ENCODE measurements around the gene SPIB. TPM values are rescaled to one million over a fixed set of nuclear protein-coding genes. Genes with fewer than 3 reads are reported as not detected.
A peak's percentile ranks its signal among the peaks of the same experiment; 100 is the strongest.

Gene SPIB
- total RNA-seq, 2 donors from 2014 or later, result 0.11 to 2.6 TPM

- peak overlapping the region; percentile 74 for H3K4me3 Mint-ChIP-seq
- no peak overlapping the region for H3K27ac ChIP-seq (ENCODE audit: low read depth, low read length)
- no peak for TF ChIP-seq CTCF (conservative IDR thresholded peaks at IDR 0.05)
- H3K36me3 ChIP-seq (ENCODE audit: control insufficient read depth, insufficient read depth, low read length), result no peaks in the 10 kb centered on the region
- H3K9me3 ChIP-seq (ENCODE audit: control insufficient read depth, low read length), result no peaks in the 10 kb centered on the region
- no peaks in the 10 kb centered on the region for H3K27me3 ChIP-seq (ENCODE audit: control insufficient read depth, insufficient read depth, low read length, poor library complexity, severe bottlenecking)
- peaks cover 8% of the 10 kb centered on the region for H3K4me1 Mint-ChIP-seq
- no peaks in the 10 kb centered on the region for H3K9me3 Mint-ChIP-seq
- no peak for DNase-seq
- 76 to 78% methylated on average over 10 to 13 of the region's 13 CpGs for whole genome bisulfite sequencing, 2 experiments (ENCODE audit: insufficient coverage in 1 of 2, insufficient read length in 1 of 2)
- H3K4me1 ChIP-seq (ENCODE audit: control insufficient read depth, insufficient read depth, low read length), result no peaks in the 10 kb centered on the region
- peaks cover 36% of the 10 kb centered on the region for H3K27me3 Mint-ChIP-seq (ENCODE audit: insufficient read depth)
- peak overlapping the region; percentile 90 for H3K27ac Mint-ChIP-seq
- H3K4me3 ChIP-seq (ENCODE audit: low read length), result peak overlapping the region; percentile 81
- peak overlapping the region; percentile 45 for H3K9ac ChIP-seq (ENCODE audit: extremely low read depth, low read length, poor library complexity, severe bottlenecking)
- H3K36me3 Mint-ChIP-seq (ENCODE audit: low read depth), result no peaks in the 10 kb centered on the region
Observed at GRCh38 chr19:50430888-50431342, 12.2 kb downstream of the SPIB start.

- Histone ChIP-seq H3K9me3 (ENCODE audit: control insufficient read depth, low read length) (no peaks in the 10 kb centered on the region), H3K9ac (ENCODE audit: extremely low read depth, low read length, poor library complexity, severe bottlenecking) (peak overlapping the region; percentile 53), H3K4me3 (ENCODE audit: low read length) (peak overlapping the region; percentile 81), H3K4me1 (ENCODE audit: control insufficient read depth, insufficient read depth, low read length) (no peaks in the 10 kb centered on the region), H3K36me3 (ENCODE audit: control insufficient read depth, insufficient read depth, low read length) (no peaks in the 10 kb centered on the region), H3K27ac (ENCODE audit: low read depth, low read length) (no peak overlapping the region), H3K27me3 (ENCODE audit: control insufficient read depth, insufficient read depth, low read length, poor library complexity, severe bottlenecking) (no peaks in the 10 kb centered on the region)
- peak overlapping the region; percentile 74 for H3K4me3 Mint-ChIP-seq
- DNase-seq, result peak; percentile 97
- H3K9me3 Mint-ChIP-seq, result no peaks in the 10 kb centered on the region
- TF ChIP-seq CTCF (conservative IDR thresholded peaks at IDR 0.05), result no peak
- peaks cover 42% of the 10 kb centered on the region for H3K27me3 Mint-ChIP-seq (ENCODE audit: insufficient read depth)
- 6 to 29% methylated on average over 6 to 49 of the region's 54 CpGs for WGBS, 2 experiments (ENCODE audit: insufficient coverage in 1 of 2, insufficient read length in 1 of 2)
- peak overlapping the region; percentile 90 for H3K27ac Mint-ChIP-seq
- no peaks in the 10 kb centered on the region for H3K36me3 Mint-ChIP-seq (ENCODE audit: low read depth)
- peaks cover 8% of the 10 kb centered on the region for H3K4me1 Mint-ChIP-seq
Observed at GRCh38 chr19:50431343-50432220, 12.8 kb downstream of the SPIB start.

- no peaks in the 10 kb centered on the region for H3K36me3 Mint-ChIP-seq (ENCODE audit: low read depth)
- H3K36me3 ChIP-seq (ENCODE audit: control insufficient read depth, insufficient read depth, low read length), result no peaks in the 10 kb centered on the region
- H3K27me3 Mint-ChIP-seq (ENCODE audit: insufficient read depth), result peaks cover 49% of the 10 kb centered on the region
- TF ChIP-seq CTCF (conservative IDR thresholded peaks at IDR 0.05), result no peak
- no peaks in the 10 kb centered on the region for H3K9me3 Mint-ChIP-seq
- H3K9me3 ChIP-seq (ENCODE audit: control insufficient read depth, low read length), result no peaks in the 10 kb centered on the region
- 1 to 23% methylated on average over 16 to 40 of the region's 40 CpGs for WGBS, 2 experiments (ENCODE audit: insufficient coverage in 1 of 2, insufficient read length in 1 of 2)
- H3K4me3 Mint-ChIP-seq, result peak within 1 kb of the TSS; percentile 74
- H3K4me1 ChIP-seq (ENCODE audit: control insufficient read depth, insufficient read depth, low read length), result no peaks in the 10 kb centered on the region
- peaks cover 8% of the 10 kb centered on the region for H3K4me1 Mint-ChIP-seq
- peak within 1 kb of the TSS; percentile 90 for H3K27ac Mint-ChIP-seq
- no peaks in the 10 kb centered on the region for H3K27me3 ChIP-seq (ENCODE audit: control insufficient read depth, insufficient read depth, low read length, poor library complexity, severe bottlenecking)
- H3K4me3 ChIP-seq (ENCODE audit: low read length), result peak within 1 kb of the TSS; percentile 81
- H3K9ac ChIP-seq (ENCODE audit: extremely low read depth, low read length, poor library complexity, severe bottlenecking), result peak within 1 kb of the TSS; percentile 53
- DNase-seq, result peak; percentile 79
- H3K27ac ChIP-seq (ENCODE audit: low read depth, low read length), result no peak within 1 kb of the TSS
Observed at GRCh38 chr19:50432221-50433028, 13.7 kb downstream of the SPIB start, which contains the start of gene MYBPC2. Gene MYBPC2 (plus strand): TSS chr19:50432892. CDS start chr19:50432954, 62 bp downstream.
